GM23338 (cell line): ENCODE results near the gene POLE. TPM values are rescaled to one million over a fixed set of nuclear protein-coding genes. Genes with fewer than 3 reads are reported as not detected.
A peak's percentile ranks its signal among the peaks of the same experiment; 100 is the strongest.

ENCODE experiments used
- ATAC-seq: fragments of 200-7000 bp; cut with Tn5 transposase; 3 replicates; pipeline ENCODE4 v1.9.1; 2020
- DNase-seq: peaks from one replicate; pipeline ENCODE4 v3.0.0-alpha.2; 2015; ENCODE audit warnings: low spot score
- H2AFZ ChIP-seq: fragments of 200-600 bp; sonication (generic); 2 replicates; pipeline ENCODE4 v1.8.0; 2016; ENCODE audit warnings: antibody characterized with exemption, mild to moderate bottlenecking, moderate library complexity
- H3F3A ChIP-seq: fragments of 200-600 bp; sonication (generic); replicated peaks from 2 replicates; pipeline ENCODE4 v1.8.0; 2017; ENCODE audit warnings: antibody characterized with exemption, mixed run types, low read depth
- H3K27ac ChIP-seq: fragments of 200-600 bp; sonication (generic); 2 replicates; pipeline ENCODE4 v1.6.1; 2016; ENCODE audit warnings: low read depth
- H3K27me3 ChIP-seq: fragments of 200-600 bp; sonication (generic); 2 replicates; pipeline ENCODE4 v1.8.0; 2016; ENCODE audit warnings: mild to moderate bottlenecking, mixed run types, moderate library complexity; ENCODE audit not compliant: insufficient read depth
- H3K36me3 ChIP-seq: fragments of 200-600 bp; sonication (generic); 2 replicates; pipeline ENCODE4 v1.8.0; 2016; ENCODE audit warnings: mild to moderate bottlenecking; ENCODE audit not compliant: insufficient read depth
- H3K4me1 ChIP-seq: fragments of 200-600 bp; sonication (generic); 2 replicates; pipeline ENCODE4 v1.8.0; 2016; ENCODE audit warnings: mild to moderate bottlenecking, moderate library complexity; ENCODE audit not compliant: insufficient read depth
- H3K4me2 ChIP-seq: fragments of 200-600 bp; sonication (generic); 2 replicates; pipeline ENCODE4 v1.7.1; 2017; ENCODE audit warnings: mixed run types
- H3K4me3 ChIP-seq: fragments of 200-600 bp; sonication (generic); 2 replicates; pipeline ENCODE4 v1.6.1; 2016; ENCODE audit warnings: mixed run types
- H3K79me2 ChIP-seq: fragments of 200-600 bp; sonication (generic); replicated peaks from 2 replicates; pipeline ENCODE4 v1.8.0; 2017; ENCODE audit warnings: mild to moderate bottlenecking; ENCODE audit not compliant: insufficient read depth
- H3K9me2 ChIP-seq: fragments of 200-600 bp; sonication (generic); 2 replicates; pipeline ENCODE4 v1.8.0; 2017; ENCODE audit not compliant: insufficient read depth
- H4K20me1 ChIP-seq: fragments of 200-600 bp; sonication (generic); replicated peaks from 2 replicates; pipeline ENCODE4 v1.8.0; 2017; ENCODE audit warnings: mild to moderate bottlenecking; ENCODE audit not compliant: insufficient read depth
- H3K27ac Mint-ChIP-seq: 2 replicates; pipeline ENCODE4 v1.8.0; 2020; ENCODE audit warnings: inconsistent platforms, mild to moderate bottlenecking, moderate library complexity, mixed read lengths
- H3K27me3 Mint-ChIP-seq: 3 replicates; pipeline ENCODE4 v1.8.0; 2022; ENCODE audit warnings: low read depth, mild to moderate bottlenecking, moderate library complexity, mixed read lengths, inconsistent platforms; ENCODE audit not compliant: insufficient read depth, poor library complexity
- H3K36me3 Mint-ChIP-seq: 3 replicates; pipeline ENCODE4 v1.8.0; 2021; ENCODE audit warnings: low read depth, mild to moderate bottlenecking, inconsistent platforms, moderate library complexity, mixed read lengths
- H3K4me1 Mint-ChIP-seq: 3 replicates; pipeline ENCODE4 v1.8.0; 2020; ENCODE audit warnings: mild to moderate bottlenecking, inconsistent platforms, mixed read lengths
- H3K4me3 Mint-ChIP-seq: 3 replicates; pipeline ENCODE4 v1.8.0; 2021; ENCODE audit warnings: moderate library complexity, mild to moderate bottlenecking, inconsistent platforms, mixed read lengths
- H3K9me3 Mint-ChIP-seq: 3 replicates; pipeline ENCODE4 v1.8.0; 2020; ENCODE audit warnings: moderate library complexity, mild to moderate bottlenecking, inconsistent platforms, mixed read lengths
- EZH2 ChIP-seq: fragments of 200-600 bp; sonication (generic); IDR thresholded peaks from one replicate; pipeline ENCODE4 v1.8.0; 2017; ENCODE audit warnings: antibody characterized with exemption, mild to moderate bottlenecking, low read depth; ENCODE audit not compliant: unreplicated experiment
- EZH2phosphoT487 ChIP-seq: fragments of 200-600 bp; sonication (generic); IDR thresholded peaks from one replicate; pipeline ENCODE4 v1.8.1; 2018; ENCODE audit warnings: antibody characterized with exemption; ENCODE audit not compliant: unreplicated experiment
- NANOG ChIP-seq: IDR thresholded peaks from 2 replicates; pipeline ENCODE4 v1.6.1; 2016; ENCODE audit warnings: antibody characterized with exemption, borderline replicate concordance
- POLR2AphosphoS5 ChIP-seq: IDR thresholded peaks from 2 replicates; pipeline ENCODE4 v1.6.1; 2016; ENCODE audit warnings: antibody characterized with exemption, low read depth
- STAT1 ChIP-seq: IDR thresholded peaks from one replicate; pipeline ENCODE4 v1.6.1; 2016; ENCODE audit warnings: antibody characterized with exemption; ENCODE audit not compliant: unreplicated experiment
- ZNF114 ChIP-seq: fragments of 250-450 bp; sonication (Bioruptor Pico); IDR thresholded peaks from 2 replicates; pipeline ENCODE4 v1.5.0; 2020; ENCODE audit warnings: mild to moderate bottlenecking, moderate library complexity
- ZNF331 ChIP-seq: fragments of 250-450 bp; sonication (Bioruptor Pico); IDR thresholded peaks from 2 replicates; pipeline ENCODE4 v1.5.0; 2020; ENCODE audit warnings: low read depth, mild to moderate bottlenecking, moderate library complexity
- polyA plus RNA-seq: library from polyadenylated mRNA; unstranded; fragments of >200 nt; fragmentation: Nextera tagmentation; extraction: Ambion mirVana; gene quantifications from 2 replicates; pipeline ENCODE4 v1.2.1, GENCODE V29; 2016
- total RNA-seq: library from RNA; depleted of rRNA; stranded (reverse); fragments of >200 nt; shearing (Covaris generic); gene quantifications from 2 replicates; pipeline ENCODE4 v1.2.3, GENCODE V29; 2014
- TF ChIP-seq, protein P1 (sequence below), 2 experiments: fragments of 200-600 bp in 1 of 2; sonication (generic) in 1 of 2; conservative IDR thresholded peaks; 2 replicates each; pipeline versions ENCODE4 v1.5.1 to v1.6.1; 2016 to 2017; ENCODE audit warnings: antibody characterized with exemption in 2 of 2, low read depth in 2 of 2, mild to moderate bottlenecking in 2 of 2, moderate library complexity in 1 of 2
- TF ChIP-seq, protein P2 (sequence below): IDR thresholded peaks from one replicate; pipeline ENCODE4 v1.6.1; 2018; ENCODE audit warnings: antibody characterized with exemption; ENCODE audit not compliant: unreplicated experiment

Gene POLE
- total and polyA plus RNA-seq, 2 experiments from 2014 or later, result 33.6 to 125 TPM

DNA sequence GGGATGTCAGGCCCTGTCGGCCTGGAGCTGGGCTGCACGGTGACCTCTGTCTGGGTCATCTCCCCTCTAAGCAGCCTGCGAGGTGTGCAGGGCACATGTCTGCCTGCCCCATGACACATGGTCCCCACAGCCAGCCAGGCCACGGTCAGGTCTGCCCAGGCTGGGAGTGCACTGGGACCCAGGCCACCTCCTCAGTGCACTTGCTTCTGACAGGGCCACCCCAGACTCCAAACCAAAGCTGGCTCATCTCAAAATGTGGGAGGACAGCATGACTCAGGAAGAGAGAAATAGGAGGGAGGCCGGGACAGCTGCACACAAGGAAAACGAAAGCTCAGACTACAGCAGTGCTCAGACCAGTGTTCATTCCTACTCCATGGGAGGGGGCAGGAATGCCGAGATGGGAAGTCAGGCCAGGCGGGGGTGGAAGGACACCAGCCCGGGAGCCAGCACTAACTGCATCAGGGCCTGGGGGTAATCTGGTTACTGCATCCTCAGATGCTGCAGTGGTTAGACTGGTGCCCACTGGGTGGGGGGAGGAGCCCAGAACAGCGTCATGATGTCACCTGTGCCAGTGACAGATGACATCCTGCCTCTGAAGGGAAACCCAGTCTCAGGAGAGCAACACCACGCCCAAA lies 64.6 kb downstream of the POLE start (continued):
- no peak for TF ChIP-seq EZH2

DNA sequence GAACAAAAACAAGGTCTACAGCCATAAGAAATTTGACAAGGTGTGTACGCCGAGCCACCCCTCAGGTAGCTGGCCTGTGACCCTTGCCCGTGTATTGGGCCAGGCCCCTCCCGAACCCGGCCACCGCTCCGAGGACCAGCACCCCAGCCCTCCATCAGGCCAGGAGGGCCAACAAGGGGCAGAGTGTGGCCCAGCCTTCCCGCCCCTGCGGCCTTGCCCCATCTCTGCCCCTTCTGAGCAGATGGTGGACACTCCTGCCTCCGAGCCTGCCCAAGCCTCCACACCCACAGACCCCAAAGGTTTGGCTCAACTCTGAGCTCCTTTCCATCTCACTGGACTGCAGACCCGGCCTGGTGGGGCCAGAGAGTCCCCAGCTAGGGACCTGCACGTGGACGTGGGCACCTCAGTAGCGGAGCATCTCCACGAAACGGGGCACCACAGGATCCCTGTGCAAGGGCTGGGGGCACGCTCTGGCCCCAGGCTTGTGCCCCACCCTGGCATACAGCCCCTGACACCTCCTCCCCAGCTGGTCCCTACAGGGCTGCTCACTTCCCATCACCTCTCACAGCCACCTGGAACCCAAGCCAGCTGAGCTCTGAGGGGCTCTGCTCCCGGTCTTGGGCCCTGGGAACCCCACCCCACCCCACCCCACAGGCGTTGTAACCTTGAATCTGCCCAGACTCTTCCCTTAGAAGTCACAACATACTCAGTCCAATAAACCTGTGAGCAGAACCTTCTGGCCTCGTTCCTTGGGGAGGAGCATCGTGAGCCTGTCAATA lies 65.3 kb downstream of the POLE start:
- 0 out of 2 replicates have a peak, but pooled peaks cover 6% of the 10 kb centered on the region for H3F3A ChIP-seq
- peaks cover 31% of the 10 kb centered on the region for H3K36me3 Mint-ChIP-seq
- H4K20me1 ChIP-seq, result 0 out of 2 replicates have a peak, but pooled peaks cover 13% of the 10 kb centered on the region
- H3K4me3 Mint-ChIP-seq, result no peak overlapping the region
- H2AFZ ChIP-seq, result no peak overlapping the region
- peaks cover 33% of the 10 kb centered on the region for H3K27me3 Mint-ChIP-seq
- H3K4me2 ChIP-seq, result no peak overlapping the region
- no peak overlapping the region for H3K27ac ChIP-seq
- H3K9me2 ChIP-seq, result no peaks in the 10 kb centered on the region
- peaks cover 13% of the 10 kb centered on the region for H3K9me3 Mint-ChIP-seq
- peaks cover 14% of the 10 kb centered on the region for H3K4me1 Mint-ChIP-seq
- H3K27ac Mint-ChIP-seq, result no peak overlapping the region
- H3K36me3 ChIP-seq, result no peaks in the 10 kb centered on the region
- TF ChIP-seq POLR2AphosphoS5, result peak; percentile 37; the same call in 1 of the 2 replicates
- TF ChIP-seq, protein P1, sequence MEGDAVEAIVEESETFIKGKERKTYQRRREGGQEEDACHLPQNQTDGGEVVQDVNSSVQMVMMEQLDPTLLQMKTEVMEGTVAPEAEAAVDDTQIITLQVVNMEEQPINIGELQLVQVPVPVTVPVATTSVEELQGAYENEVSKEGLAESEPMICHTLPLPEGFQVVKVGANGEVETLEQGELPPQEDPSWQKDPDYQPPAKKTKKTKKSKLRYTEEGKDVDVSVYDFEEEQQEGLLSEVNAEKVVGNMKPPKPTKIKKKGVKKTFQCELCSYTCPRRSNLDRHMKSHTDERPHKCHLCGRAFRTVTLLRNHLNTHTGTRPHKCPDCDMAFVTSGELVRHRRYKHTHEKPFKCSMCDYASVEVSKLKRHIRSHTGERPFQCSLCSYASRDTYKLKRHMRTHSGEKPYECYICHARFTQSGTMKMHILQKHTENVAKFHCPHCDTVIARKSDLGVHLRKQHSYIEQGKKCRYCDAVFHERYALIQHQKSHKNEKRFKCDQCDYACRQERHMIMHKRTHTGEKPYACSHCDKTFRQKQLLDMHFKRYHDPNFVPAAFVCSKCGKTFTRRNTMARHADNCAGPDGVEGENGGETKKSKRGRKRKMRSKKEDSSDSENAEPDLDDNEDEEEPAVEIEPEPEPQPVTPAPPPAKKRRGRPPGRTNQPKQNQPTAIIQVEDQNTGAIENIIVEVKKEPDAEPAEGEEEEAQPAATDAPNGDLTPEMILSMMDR (conservative IDR thresholded peaks at IDR 0.05; ENCODE audit: low read depth in 2 of 2), result no peak
- H3K4me3 ChIP-seq, result no peak overlapping the region
- DNase-seq, result no peak
- ATAC-seq, result no peak
- no peaks in the 10 kb centered on the region for H3K79me2 ChIP-seq
- H3K4me1 ChIP-seq, result peaks cover 6% of the 10 kb centered on the region; the same call in 1 of the 2 replicates
- H3K27me3 ChIP-seq, result peaks cover 32% of the 10 kb centered on the region

DNA sequence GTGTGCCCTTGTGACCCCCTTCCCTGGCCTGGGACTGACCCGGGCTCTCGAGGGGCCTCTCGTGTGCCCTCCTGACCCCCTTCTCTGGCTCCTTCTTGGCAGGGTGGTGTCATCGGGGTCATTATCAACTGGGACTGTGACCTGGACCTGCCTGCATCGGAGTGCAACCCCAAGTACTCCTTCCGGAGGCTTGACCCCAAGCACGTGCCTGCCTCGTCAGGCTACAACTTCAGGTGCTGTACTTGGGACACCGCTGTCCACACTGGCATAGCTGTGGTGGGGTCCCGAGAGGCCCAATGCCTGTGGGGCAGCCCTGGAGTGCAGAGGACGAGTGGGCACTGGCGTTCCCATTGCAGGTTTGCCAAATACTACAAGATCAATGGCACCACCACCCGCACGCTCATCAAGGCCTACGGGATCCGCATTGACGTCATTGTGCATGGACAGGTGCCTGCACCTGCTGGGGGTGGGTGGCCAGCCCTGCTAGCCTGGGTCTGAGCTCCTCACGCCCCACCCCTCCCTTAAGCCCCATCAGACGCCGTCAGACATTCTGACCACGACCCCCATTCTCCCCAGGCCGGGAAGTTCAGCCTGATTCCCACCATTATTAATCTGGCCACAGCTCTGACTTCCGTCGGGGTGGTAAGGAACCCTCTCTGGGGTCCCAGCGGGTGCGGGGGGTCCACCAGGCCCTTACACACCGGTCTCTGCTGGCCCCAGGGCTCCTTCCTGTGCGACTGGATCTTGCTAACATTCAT lies 66.1 kb downstream of the POLE start:
- Histone ChIP-seq H3F3A (0 out of 2 replicates have a peak, but pooled peaks cover 3% of the 10 kb centered on the region), H3K36me3 (no peaks in the 10 kb centered on the region), H3K4me1 (peaks cover 6% of the 10 kb centered on the region; the same call in 1 of the 2 replicates), H3K27me3 (peaks cover 39% of the 10 kb centered on the region), H3K9me2 (no peaks in the 10 kb centered on the region), H3K4me3 (no peak overlapping the region), H3K79me2 (no peaks in the 10 kb centered on the region), H3K4me2 (no peak overlapping the region), H4K20me1 (0 out of 2 replicates have a peak, but pooled peaks cover 6% of the 10 kb centered on the region), H3K27ac (no peak overlapping the region), H2AFZ (no peak overlapping the region)
- Mint-ChIP-seq H3K27ac (no peak overlapping the region), H3K9me3 (peaks cover 19% of the 10 kb centered on the region), H3K27me3 (peaks cover 40% of the 10 kb centered on the region), H3K4me1 (peaks cover 14% of the 10 kb centered on the region), H3K4me3 (0 out of 3 replicates have a peak overlapping the region, but pooled peaks have one; percentile 14), H3K36me3 (peaks cover 26% of the 10 kb centered on the region)
- ATAC-seq, result no peak
- DNase-seq, result no peak
- no peak for TF ChIP-seq STAT1
- no peak for TF ChIP-seq EZH2phosphoT487
- no peak for TF ChIP-seq NANOG
- no peak for TF ChIP-seq ZNF114 (CRISPR knock-in tag)
- TF ChIP-seq, protein P1 (conservative IDR thresholded peaks at IDR 0.05; ENCODE audit: low read depth in 2 of 2), result no peak
- TF ChIP-seq, protein P2, sequence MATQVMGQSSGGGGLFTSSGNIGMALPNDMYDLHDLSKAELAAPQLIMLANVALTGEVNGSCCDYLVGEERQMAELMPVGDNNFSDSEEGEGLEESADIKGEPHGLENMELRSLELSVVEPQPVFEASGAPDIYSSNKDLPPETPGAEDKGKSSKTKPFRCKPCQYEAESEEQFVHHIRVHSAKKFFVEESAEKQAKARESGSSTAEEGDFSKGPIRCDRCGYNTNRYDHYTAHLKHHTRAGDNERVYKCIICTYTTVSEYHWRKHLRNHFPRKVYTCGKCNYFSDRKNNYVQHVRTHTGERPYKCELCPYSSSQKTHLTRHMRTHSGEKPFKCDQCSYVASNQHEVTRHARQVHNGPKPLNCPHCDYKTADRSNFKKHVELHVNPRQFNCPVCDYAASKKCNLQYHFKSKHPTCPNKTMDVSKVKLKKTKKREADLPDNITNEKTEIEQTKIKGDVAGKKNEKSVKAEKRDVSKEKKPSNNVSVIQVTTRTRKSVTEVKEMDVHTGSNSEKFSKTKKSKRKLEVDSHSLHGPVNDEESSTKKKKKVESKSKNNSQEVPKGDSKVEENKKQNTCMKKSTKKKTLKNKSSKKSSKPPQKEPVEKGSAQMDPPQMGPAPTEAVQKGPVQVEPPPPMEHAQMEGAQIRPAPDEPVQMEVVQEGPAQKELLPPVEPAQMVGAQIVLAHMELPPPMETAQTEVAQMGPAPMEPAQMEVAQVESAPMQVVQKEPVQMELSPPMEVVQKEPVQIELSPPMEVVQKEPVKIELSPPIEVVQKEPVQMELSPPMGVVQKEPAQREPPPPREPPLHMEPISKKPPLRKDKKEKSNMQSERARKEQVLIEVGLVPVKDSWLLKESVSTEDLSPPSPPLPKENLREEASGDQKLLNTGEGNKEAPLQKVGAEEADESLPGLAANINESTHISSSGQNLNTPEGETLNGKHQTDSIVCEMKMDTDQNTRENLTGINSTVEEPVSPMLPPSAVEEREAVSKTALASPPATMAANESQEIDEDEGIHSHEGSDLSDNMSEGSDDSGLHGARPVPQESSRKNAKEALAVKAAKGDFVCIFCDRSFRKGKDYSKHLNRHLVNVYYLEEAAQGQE, result no peak
- TF ChIP-seq ZNF331 (CRISPR knock-in tag), result no peak
- TF ChIP-seq POLR2AphosphoS5, result no peak; the same call in 1 of the 2 replicates
- no peak for TF ChIP-seq EZH2
